ENCODE data around the gene SSBP3. TPM values are rescaled to one million over a fixed set of nuclear protein-coding genes. Genes with fewer than 3 reads are reported as not detected.

Gene SSBP3
- total RNA-seq, 2 experiments from 2014 or later, result 16.5 to 44.9 TPM

DNA sequence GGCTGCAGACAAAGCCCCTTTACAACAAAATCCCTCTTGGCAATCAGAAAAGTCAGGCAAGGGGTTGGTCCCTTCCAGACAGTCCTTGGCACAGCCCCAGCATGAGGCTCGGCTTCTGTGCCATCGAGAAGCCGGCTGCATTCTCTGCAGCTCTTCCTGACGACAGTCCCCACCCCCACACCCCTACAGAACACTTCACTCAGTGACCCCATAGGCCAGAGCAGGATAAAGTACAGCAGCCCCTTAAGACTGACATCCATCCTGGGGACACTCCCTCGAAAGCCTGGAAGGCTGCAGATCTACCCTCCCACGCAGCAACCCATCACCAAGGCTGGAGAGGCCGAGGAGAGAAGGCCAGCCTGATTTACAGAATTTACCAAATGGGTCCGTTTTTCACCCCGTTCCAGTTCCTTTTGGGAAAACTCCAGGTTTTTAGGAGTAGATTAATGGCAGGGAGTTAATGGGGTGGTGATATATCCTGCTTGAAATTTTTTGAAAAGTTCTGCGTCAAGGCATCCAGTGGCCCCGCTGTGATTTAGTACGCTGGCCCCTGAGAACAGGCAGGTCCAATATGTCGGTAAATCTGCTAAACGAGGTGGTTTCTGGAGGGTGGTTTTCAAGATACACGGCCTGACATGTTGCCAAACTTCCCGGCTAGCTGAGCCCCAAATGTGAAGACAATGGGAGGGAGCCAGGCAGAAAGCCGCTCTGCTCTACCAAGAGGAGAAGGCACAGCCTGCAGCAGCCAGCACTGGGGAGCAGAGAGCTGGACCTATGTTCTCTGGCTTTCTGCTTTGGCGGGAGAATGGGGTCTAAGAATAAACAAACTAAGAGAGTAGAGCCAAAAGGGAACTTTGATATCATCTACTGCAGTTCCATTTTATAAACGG, 81.7 kb downstream of the SSBP3 start:
- H4K20me1 ChIP-seq (ENCODE audit: insufficient read depth, low read length), result peaks cover 11% of the 10 kb centered on the region; the same call in 1 of the 2 replicates
- H3K4me2 ChIP-seq (ENCODE audit: low read length), result no peak overlapping the region
- TF ChIP-seq, protein P1, sequence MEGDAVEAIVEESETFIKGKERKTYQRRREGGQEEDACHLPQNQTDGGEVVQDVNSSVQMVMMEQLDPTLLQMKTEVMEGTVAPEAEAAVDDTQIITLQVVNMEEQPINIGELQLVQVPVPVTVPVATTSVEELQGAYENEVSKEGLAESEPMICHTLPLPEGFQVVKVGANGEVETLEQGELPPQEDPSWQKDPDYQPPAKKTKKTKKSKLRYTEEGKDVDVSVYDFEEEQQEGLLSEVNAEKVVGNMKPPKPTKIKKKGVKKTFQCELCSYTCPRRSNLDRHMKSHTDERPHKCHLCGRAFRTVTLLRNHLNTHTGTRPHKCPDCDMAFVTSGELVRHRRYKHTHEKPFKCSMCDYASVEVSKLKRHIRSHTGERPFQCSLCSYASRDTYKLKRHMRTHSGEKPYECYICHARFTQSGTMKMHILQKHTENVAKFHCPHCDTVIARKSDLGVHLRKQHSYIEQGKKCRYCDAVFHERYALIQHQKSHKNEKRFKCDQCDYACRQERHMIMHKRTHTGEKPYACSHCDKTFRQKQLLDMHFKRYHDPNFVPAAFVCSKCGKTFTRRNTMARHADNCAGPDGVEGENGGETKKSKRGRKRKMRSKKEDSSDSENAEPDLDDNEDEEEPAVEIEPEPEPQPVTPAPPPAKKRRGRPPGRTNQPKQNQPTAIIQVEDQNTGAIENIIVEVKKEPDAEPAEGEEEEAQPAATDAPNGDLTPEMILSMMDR (conservative IDR thresholded peaks at IDR 0.05; ENCODE audit: low read length), result no peak
- TF ChIP-seq EZH2phosphoT487 (IDR thresholded peaks at IDR 0.05; ENCODE audit: borderline replicate concordance, low read depth, low read length), result no peak
- no peaks in the 10 kb centered on the region for H3K36me3 ChIP-seq (ENCODE audit: insufficient read depth, low read length)
- DNase-seq (ENCODE audit: low spot score), result no peak
- peaks cover 30% of the 10 kb centered on the region for H3K4me1 ChIP-seq (ENCODE audit: insufficient read depth, low read length, poor library complexity, severe bottlenecking)
- H2AFZ ChIP-seq (ENCODE audit: low read length), result no peak overlapping the region
- no peak overlapping the region for H3K27ac ChIP-seq (ENCODE audit: low read depth, low read length, poor library complexity, severe bottlenecking)
- ChIA-PET CTCF (ENCODE audit: unreplicated experiment) (no interaction called here), POLR2A (interaction anchor here (0.6 kb wide), 1 partner anchor 37 kb away, joined by 3 read pairs; no protein-coding TSS in a partner anchor)
- intact Hi-C loops (cut with micrococcal nuclease; ENCODE audit: unreplicated experiment), result loop anchor here (5.0 kb wide), 1 partner anchor 83 kb away; the partner anchor contains the start of gene SSBP3
- BruUV-seq (replicated peaks), result no TSS peak
- H3K79me2 ChIP-seq (ENCODE audit: insufficient read depth, low read depth, low read length), result no peaks in the 10 kb centered on the region
- H3K4me3 ChIP-seq (ENCODE audit: low read depth, low read length, poor library complexity, severe bottlenecking), result no peak overlapping the region
- H3K9me2 ChIP-seq (ENCODE audit: insufficient read depth, low read length), result no peaks in the 10 kb centered on the region
- H3K9me3 ChIP-seq (ENCODE audit: low read length), result no peaks in the 10 kb centered on the region

DNA sequence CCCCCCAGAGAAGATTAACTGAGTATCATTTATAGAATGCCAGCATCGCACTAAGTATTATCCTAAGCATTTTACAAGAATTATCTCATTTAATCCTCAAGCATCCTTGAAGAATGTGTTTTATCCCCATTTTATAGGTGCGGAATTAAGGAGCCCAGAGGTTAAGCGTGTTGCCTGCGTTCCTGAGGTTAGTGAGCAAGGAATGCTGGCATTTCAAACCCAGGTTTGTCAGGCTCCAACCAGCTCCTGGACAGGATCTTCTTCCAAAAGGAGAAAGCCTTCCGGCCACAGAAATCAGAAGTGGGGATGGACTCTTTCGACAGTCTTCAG, 82.3 kb downstream of the SSBP3 start:
- no TSS peak for BruUV-seq (replicated peaks)
- Histone ChIP-seq H3K36me3 (ENCODE audit: insufficient read depth, low read length) (no peaks in the 10 kb centered on the region), H3K79me2 (ENCODE audit: insufficient read depth, low read depth, low read length) (no peaks in the 10 kb centered on the region), H3K4me3 (ENCODE audit: low read depth, low read length, poor library complexity, severe bottlenecking) (no peak overlapping the region), H3K4me1 (ENCODE audit: insufficient read depth, low read length, poor library complexity, severe bottlenecking) (peaks cover 24% of the 10 kb centered on the region), H2AFZ (ENCODE audit: low read length) (no peak overlapping the region), H3K9me3 (ENCODE audit: low read length) (no peaks in the 10 kb centered on the region), H4K20me1 (ENCODE audit: insufficient read depth, low read length) (peaks cover 6% of the 10 kb centered on the region; the same call in 1 of the 2 replicates), H3K9me2 (ENCODE audit: insufficient read depth, low read length) (no peaks in the 10 kb centered on the region), H3K27ac (ENCODE audit: low read depth, low read length, poor library complexity, severe bottlenecking) (no peak overlapping the region), H3K4me2 (ENCODE audit: low read length) (no peak overlapping the region)
- CTCF ChIA-PET (ENCODE audit: unreplicated experiment), result no interaction called here
- no peak for DNase-seq (ENCODE audit: low spot score)
- TF ChIP-seq, protein P1 (conservative IDR thresholded peaks at IDR 0.05; ENCODE audit: low read length), result no peak
- no peak for TF ChIP-seq EZH2phosphoT487 (IDR thresholded peaks at IDR 0.05; ENCODE audit: borderline replicate concordance, low read depth, low read length)
- POLR2A ChIA-PET, result interaction anchor here (0.8 kb wide), 1 partner anchor 11 kb away, joined by 4 read pairs; no protein-coding TSS in a partner anchor
- intact Hi-C loops (cut with micrococcal nuclease; ENCODE audit: unreplicated experiment), result no loop called here

DNA sequence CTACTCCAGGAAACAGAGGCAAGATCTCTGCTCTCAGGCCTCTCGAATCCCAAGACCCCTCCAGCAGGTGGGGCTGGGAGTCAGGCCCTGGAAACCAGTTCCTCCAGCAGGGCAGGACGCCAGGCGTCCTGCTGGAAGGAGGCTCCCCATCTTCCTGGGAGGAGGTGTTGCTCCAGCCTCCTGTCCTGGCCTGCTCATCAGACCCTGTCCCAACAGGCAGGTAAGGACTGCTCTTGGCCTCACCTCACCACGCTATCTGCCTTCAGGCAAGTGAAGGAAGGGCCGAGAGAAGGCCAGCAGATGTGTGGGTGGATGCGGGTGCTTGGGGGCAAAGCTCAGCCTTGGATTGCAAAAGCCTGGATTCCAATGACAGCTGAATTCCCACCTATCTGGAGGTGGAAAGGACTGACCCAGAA, 82.9 kb downstream of the SSBP3 start:
- no peak for DNase-seq (ENCODE audit: low spot score)
- H4K20me1 ChIP-seq (ENCODE audit: insufficient read depth, low read length), result peaks cover under 1% of the 10 kb centered on the region; the same call in 1 of the 2 replicates
- BruUV-seq (replicated peaks), result no TSS peak
- H3K4me1 ChIP-seq (ENCODE audit: insufficient read depth, low read length, poor library complexity, severe bottlenecking), result peaks cover 18% of the 10 kb centered on the region
- H3K9me3 ChIP-seq (ENCODE audit: low read length), result no peaks in the 10 kb centered on the region
- TF ChIP-seq, protein P1 (conservative IDR thresholded peaks at IDR 0.05; ENCODE audit: low read length), result no peak
- no peak for TF ChIP-seq EZH2phosphoT487 (IDR thresholded peaks at IDR 0.05; ENCODE audit: borderline replicate concordance, low read depth, low read length)
- POLR2A ChIA-PET, result interaction anchor here (0.8 kb wide), 1 partner anchor 12 kb away, joined by 4 read pairs; no protein-coding TSS in a partner anchor
- H3K4me2 ChIP-seq (ENCODE audit: low read length), result no peak overlapping the region
- no peak overlapping the region for H2AFZ ChIP-seq (ENCODE audit: low read length)
- H3K79me2 ChIP-seq (ENCODE audit: insufficient read depth, low read depth, low read length), result no peaks in the 10 kb centered on the region
- H3K27ac ChIP-seq (ENCODE audit: low read depth, low read length, poor library complexity, severe bottlenecking), result no peak overlapping the region
- intact Hi-C loops (cut with micrococcal nuclease; ENCODE audit: unreplicated experiment), result no loop called here
- no peaks in the 10 kb centered on the region for H3K36me3 ChIP-seq (ENCODE audit: insufficient read depth, low read length)
- no peak overlapping the region for H3K4me3 ChIP-seq (ENCODE audit: low read depth, low read length, poor library complexity, severe bottlenecking)
- CTCF ChIA-PET (ENCODE audit: unreplicated experiment), result no interaction called here
- H3K9me2 ChIP-seq (ENCODE audit: insufficient read depth, low read length), result no peaks in the 10 kb centered on the region
